SK-N-SH (cell line): ENCODE measurements around the gene TMTC4.

Source experiments
- CHD2 ChIP-seq: fragments of 150-350 bp; IDR thresholded peaks from 2 replicates; pipeline ENCODE4 v1.6.1; 2018; ENCODE audit warnings: low read length; ENCODE audit not compliant: partially characterized antibody
- CTCF ChIP-seq: fragments of 200-600 bp; sonication (generic); IDR thresholded peaks from 2 replicates; pipeline ENCODE4 v1.6.1; 2017; ENCODE audit warnings: antibody characterized with exemption, mild to moderate bottlenecking, moderate library complexity
- EP300 ChIP-seq, 2 experiments: IDR thresholded peaks; 2 replicates each; pipeline versions ENCODE4 v1.4.0 to v1.6.1; 2012; ENCODE audit warnings: borderline replicate concordance in 1 of 2, low read depth in 1 of 2, low read length in 1 of 2
- EZH2phosphoT487 ChIP-seq: fragments of 200-600 bp; sonication (generic); IDR thresholded peaks from 2 replicates; pipeline ENCODE4 v1.6.1; 2017; ENCODE audit warnings: low read depth, mixed run types, mild to moderate bottlenecking, antibody characterized with exemption, moderate library complexity, borderline replicate concordance
- FOXJ3 ChIP-seq: sonication (generic); formaldehyde crosslinking; IDR thresholded peaks from 2 replicates; pipeline ENCODE4 v1.5.1; 2020; ENCODE audit warnings: mild to moderate bottlenecking, missing genetic modification reagents
- POLR2AphosphoS5 ChIP-seq: IDR thresholded peaks from 2 replicates; pipeline ENCODE4 v1.6.1; 2012; ENCODE audit warnings: low read depth, low read length
- REST ChIP-seq: IDR thresholded peaks from 2 replicates; pipeline ENCODE4 v1.6.1; 2012; ENCODE audit warnings: mild to moderate bottlenecking, low read depth, low read length, moderate library complexity
- RFX5 ChIP-seq: IDR thresholded peaks from 2 replicates; pipeline ENCODE4 v1.6.1; 2012; ENCODE audit warnings: mild to moderate bottlenecking, improper control_type of control experiment, low read length
- YY1 ChIP-seq: IDR thresholded peaks from 2 replicates; pipeline ENCODE4 v1.4.0; 2012; ENCODE audit warnings: low read depth, mild to moderate bottlenecking

- TF ChIP-seq POLR2AphosphoS5 (no peak), EP300 (IDR thresholded peaks at IDR 0.05; ENCODE audit: borderline replicate concordance in 1 of 2, low read depth in 1 of 2, low read length in 1 of 2) (no peak), REST (no peak), CTCF (no peak), CHD2 (no peak), FOXJ3 (no peak), YY1 (no peak), RFX5 (no peak), EZH2phosphoT487 (no peak)
Observed at GRCh38 chr13:100668408-100668807, 6.2 kb downstream of the TMTC4 start.
